Body of pancreas (tissue), 4 donors: ENCODE measurements around the gene LIMD2.

Source experiments
- CTCF ChIP-seq, 7 experiments: fragments of 450-650 bp in 4 of 7; fragments of 200-600 bp in 3 of 7; sonication (generic) in 3 of 7; IDR thresholded peaks; one replicate each; pipeline ENCODE4 v1.5.1; 2016 to 2019; ENCODE audit warnings: antibody characterized with exemption in 7 of 7
- POLR2A ChIP-seq, 3 donors: fragments of 450-650 bp; IDR thresholded peaks; one replicate each; pipeline ENCODE4 v1.6.1; 2016; ENCODE audit warnings: antibody characterized with exemption in 3 of 3, mild to moderate bottlenecking in 2 of 3

- TF ChIP-seq CTCF (IDR thresholded peaks at IDR 0.05), result no peak
- no peak for TF ChIP-seq POLR2A (IDR thresholded peaks at IDR 0.05)
Observed at GRCh38 chr17:63688396-63689020, 11.4 kb downstream of the LIMD2 start.
